KOPT-K1 (cell line): ENCODE data around the gene KMT2E.
A peak's percentile ranks its signal among the peaks of the same experiment; 100 is the strongest.
"Not testable (repeated sequence)": the region's sequence is repeated elsewhere in the genome, so short reads cannot be mapped to it uniquely, and the experiment has no call there.

Source experiments
- H3K27ac ChIP-seq: fragments of 200-600 bp; sonication (generic); 2 replicates; pipeline ENCODE4 v1.5.1; 2016; ENCODE audit warnings: antibody characterized with exemption, mild to moderate bottlenecking, low read depth, low read length; ENCODE audit not compliant: poor library complexity, severe bottlenecking
- H3K36me3 ChIP-seq: fragments of 200-600 bp; sonication (generic); 2 replicates; pipeline ENCODE4 v1.5.1; 2017; ENCODE audit warnings: antibody characterized with exemption, mild to moderate bottlenecking, low read length, moderate library complexity; ENCODE audit not compliant: insufficient read depth
- H3K9me3 ChIP-seq: fragments of 200-600 bp; sonication (generic); 2 replicates; pipeline ENCODE4 v1.5.1; 2017; ENCODE audit warnings: antibody characterized with exemption, low read length, mild to moderate bottlenecking; ENCODE audit not compliant: insufficient read depth, poor library complexity, severe bottlenecking

The KMT2E gene

GRCh38 chr7:104992306-104992705 is 21.7 kb upstream of the KMT2E start:
- H3K27ac ChIP-seq = no peak overlapping the region
- peaks cover 64% of the 10 kb centered on the region for H3K36me3 ChIP-seq
- H3K9me3 ChIP-seq = no peaks in the 10 kb centered on the region

GRCh38 chr7:104993217-104993862 is 20.7 kb upstream of the KMT2E start:
- peaks cover 54% of the 10 kb centered on the region for H3K36me3 ChIP-seq
- no peak overlapping the region for H3K27ac ChIP-seq
- no peaks in the 10 kb centered on the region for H3K9me3 ChIP-seq

- H3K36me3 ChIP-seq = peaks cover 81% of the 10 kb centered on the region
- no peak overlapping the region for H3K27ac ChIP-seq
- no peaks in the 10 kb centered on the region for H3K9me3 ChIP-seq
These were observed 15.8 kb upstream of the KMT2E start for GRCh38 chr7:104998040-104998752.

DNA sequence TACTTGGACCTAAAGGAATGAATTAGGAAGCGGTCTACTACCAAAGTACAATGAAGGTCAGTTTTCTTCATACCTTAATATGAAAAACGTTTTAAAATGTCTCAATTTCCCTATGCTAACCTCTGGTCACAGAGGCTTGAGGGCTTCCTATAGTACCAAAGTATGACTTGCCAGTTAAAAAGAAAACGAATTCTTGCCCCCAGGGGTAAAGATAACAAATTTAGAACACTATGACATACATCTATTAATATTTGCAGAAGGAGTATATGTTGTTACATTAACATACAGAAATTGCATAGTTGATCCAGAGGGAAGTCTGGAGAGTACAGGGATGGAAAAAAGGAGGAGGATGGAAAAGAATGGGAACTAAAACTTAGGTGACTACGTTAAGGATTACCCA is 13.8 kb upstream of the KMT2E start:
- H3K36me3 ChIP-seq = peaks cover 80% of the 10 kb centered on the region
- no peak overlapping the region for H3K27ac ChIP-seq
- no peaks in the 10 kb centered on the region for H3K9me3 ChIP-seq

DNA sequence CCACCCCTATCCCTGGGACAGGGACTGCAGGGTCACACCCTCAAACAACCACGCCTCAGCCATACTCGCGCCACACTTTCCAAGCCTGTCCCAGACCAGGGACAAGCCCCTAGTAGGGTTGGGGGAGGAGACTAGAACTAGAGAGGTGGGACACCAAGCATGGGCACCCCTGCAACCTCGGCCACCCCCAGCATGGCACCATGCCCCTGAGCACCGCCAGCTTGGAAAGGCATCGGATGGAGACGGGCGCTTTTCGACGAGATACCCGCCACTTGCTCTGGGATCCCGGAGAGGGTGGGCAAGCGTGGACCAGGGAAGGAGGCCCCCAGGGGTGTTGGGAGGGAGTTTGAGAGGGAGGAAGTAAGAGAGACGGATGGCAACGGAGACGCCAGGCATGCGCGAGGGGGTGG is 13.1 kb upstream of the KMT2E start:
- H3K36me3 ChIP-seq = peaks cover 79% of the 10 kb centered on the region
- no peak overlapping the region for H3K27ac ChIP-seq
- no peaks in the 10 kb centered on the region for H3K9me3 ChIP-seq

DNA sequence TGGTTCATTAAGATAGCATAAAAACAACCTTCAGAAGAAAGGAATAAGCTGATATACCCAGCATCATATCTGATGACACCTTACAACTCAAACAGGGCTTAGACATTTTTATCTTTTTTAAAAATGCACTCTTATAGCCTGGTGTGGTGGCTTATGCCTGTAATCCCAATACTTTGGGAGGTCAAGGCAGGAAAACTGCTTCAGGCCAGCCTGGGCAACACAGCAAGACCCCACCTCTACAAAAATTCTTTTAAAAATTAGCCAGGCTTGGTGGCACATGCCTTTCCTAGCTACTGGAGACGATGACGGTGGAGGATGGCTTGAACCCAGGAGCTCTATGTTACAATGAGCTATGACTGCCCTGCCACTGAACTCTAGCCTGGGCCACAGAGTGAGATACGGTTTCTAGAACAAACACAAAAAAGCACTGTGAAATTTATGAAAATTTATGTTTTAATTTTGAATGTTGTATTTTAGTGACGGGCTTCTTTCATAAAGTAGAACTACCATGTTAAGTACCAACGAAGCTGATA is 12.3 kb upstream of the KMT2E start:
- H3K9me3 ChIP-seq = no peaks in the 10 kb centered on the region
- H3K27ac ChIP-seq = no peak overlapping the region
- H3K36me3 ChIP-seq = peaks cover 78% of the 10 kb centered on the region

DNA sequence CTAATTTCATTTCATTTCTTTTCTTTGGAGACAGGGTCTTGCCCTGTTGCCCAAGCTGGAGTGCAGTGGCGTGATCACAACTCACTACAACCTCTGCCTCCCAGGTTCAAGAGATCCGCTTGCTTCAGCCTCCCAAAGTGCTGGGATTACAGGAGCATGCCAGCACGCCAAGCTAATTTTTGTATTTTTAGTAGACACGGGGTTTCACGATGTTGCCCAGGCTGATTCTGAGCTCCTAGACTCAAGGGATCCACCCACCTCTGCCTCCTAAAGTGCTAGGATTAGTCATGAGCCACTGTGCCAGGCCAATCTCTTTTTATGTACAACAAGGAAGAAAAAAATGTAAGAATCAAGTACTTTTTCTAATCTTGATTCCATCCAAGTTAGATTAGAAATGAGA is 10.7 kb upstream of the KMT2E start:
- Histone ChIP-seq H3K27ac (no peak overlapping the region), H3K36me3 (peaks cover 86% of the 10 kb centered on the region), H3K9me3 (no peaks in the 10 kb centered on the region)

GRCh38 chr7:105003872-105004510 is 10.0 kb upstream of the KMT2E start:
- Histone ChIP-seq H3K36me3 (peaks cover 87% of the 10 kb centered on the region), H3K27ac (no peak overlapping the region)

GRCh38 chr7:105005006-105005405 is 9.0 kb upstream of the KMT2E start:
- peaks cover 92% of the 10 kb centered on the region for H3K36me3 ChIP-seq
- not testable (repeated sequence) for H3K9me3 ChIP-seq, H3K27ac ChIP-seq

More at GRCh38 chr7:105003872-105004510, 10.0 kb upstream of the KMT2E start:
- H3K9me3 ChIP-seq = no peaks in the 10 kb centered on the region

GRCh38 chr7:105005486-105005885 is 8.5 kb upstream of the KMT2E start:
- peaks cover 92% of the 10 kb centered on the region for H3K36me3 ChIP-seq
- not testable (repeated sequence) for H3K27ac ChIP-seq, H3K9me3 ChIP-seq

DNA sequence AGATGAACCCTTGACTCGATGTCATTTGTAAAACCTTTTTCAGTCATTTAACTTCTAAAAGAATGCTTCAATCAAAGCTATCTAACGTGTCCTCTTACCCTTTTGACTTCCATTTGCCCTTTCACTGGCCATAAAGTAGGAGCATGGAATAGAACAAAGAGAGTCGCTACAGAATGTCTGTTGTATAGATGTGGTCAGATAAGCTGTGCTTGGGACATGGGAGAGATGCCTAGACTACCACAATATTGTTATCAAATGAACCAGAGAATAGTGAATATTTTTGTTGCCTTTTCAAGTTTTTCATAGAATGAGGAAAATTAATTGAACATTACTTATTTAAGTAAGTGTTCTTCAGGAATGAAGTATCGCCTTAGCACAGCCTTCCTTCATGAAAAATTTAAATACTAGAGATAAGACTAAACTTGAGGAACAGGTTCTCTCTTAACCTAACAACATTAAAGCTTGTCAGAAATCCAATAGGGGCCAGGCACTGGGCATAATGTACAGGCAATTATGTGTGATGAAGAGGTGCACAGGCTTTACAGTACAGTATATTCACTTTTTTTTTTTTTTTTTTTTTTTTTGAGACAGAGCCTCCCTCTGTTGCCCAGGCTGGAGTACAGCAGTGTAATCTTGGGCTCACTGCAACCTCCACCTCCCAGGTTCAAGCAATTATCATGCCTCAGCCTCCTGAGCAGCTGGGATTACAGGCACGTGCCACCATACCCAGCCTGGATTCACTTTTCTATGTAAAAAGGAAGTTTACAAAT is 7.5 kb upstream of the KMT2E start:
- H3K9me3 ChIP-seq = no peaks in the 10 kb centered on the region
- H3K27ac ChIP-seq = no peak overlapping the region
- peaks cover 84% of the 10 kb centered on the region for H3K36me3 ChIP-seq

DNA sequence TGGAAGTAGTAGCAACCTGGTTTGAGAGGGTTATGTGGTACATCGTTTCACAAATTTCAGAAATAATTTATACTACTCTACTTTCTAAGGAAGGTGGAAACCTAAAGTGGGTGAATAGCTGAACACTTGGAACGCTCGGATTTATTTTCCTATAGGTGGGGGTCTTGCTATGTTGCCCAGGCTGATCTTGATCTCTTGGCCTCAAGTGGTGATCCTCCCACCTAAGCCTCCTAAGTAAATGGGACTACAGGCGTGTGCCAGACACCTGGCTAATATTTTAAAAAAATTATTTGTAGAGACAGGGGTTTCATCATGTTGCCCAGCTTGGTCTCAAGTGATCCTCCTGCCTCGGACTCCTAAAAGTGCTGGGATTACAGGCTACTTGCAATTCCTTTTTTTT is 6.7 kb upstream of the KMT2E start:
- Histone ChIP-seq H3K36me3 (peaks cover 77% of the 10 kb centered on the region), H3K27ac (no peak overlapping the region)

GRCh38 chr7:105009667-105010503 is 4.1 kb upstream of the KMT2E start:
- no peaks in the 10 kb centered on the region for H3K9me3 ChIP-seq
- peak overlapping the region; percentile 99 for H3K27ac ChIP-seq
- H3K36me3 ChIP-seq = peaks cover 54% of the 10 kb centered on the region

More for the DNA sequence above, 6.7 kb upstream of the KMT2E start:
- no peaks in the 10 kb centered on the region for H3K9me3 ChIP-seq

DNA sequence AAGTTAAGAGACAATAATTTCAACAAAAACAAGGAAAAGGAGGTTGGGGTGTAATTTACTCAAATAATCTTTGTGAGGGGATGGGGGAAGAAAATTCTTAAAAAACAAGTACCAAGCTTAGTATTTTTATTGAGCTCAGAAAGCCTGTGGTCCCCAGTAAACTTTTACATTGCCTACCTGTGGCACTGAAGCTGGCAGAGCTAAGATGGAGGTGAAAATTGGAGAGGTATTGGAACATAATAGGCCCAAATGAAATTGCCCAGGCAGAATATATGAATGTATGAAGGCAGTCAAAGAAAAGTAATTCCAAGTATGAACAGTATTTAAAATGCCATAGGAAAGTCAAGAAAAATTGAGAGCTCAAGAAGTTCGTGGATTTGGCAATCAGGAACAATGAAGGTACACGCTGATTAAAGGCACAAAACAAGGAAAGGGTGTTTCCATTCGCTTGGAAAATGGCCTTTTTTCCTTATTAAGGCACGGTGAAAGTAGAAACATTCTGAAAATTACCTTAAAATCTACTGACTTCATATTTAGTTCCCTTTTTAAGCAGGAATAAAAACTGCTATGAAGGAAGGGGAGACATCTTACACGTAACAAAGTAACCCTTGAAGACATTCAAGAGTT is 3.4 kb upstream of the KMT2E start:
- H3K36me3 ChIP-seq = peaks cover 47% of the 10 kb centered on the region
- peak overlapping the region; percentile 99 for H3K27ac ChIP-seq

More for the DNA sequence above, 3.4 kb upstream of the KMT2E start:
- H3K9me3 ChIP-seq = no peaks in the 10 kb centered on the region
